Suprapubic skin (tissue), 4 donors: Measurements from ENCODE around the gene CRB1.

Source experiments
- CTCF ChIP-seq, 2 donors: fragments of 200-600 bp in 1 of 2; fragments of 450-650 bp in 1 of 2; sonication (generic) in 1 of 2; IDR thresholded peaks; one replicate each; pipeline ENCODE4 v1.5.1; 2016 to 2019; ENCODE audit warnings: antibody characterized with exemption in 2 of 2, mild to moderate bottlenecking in 1 of 2, moderate library complexity in 1 of 2
- EP300 ChIP-seq: sonication (generic); formaldehyde crosslinking; IDR thresholded peaks from one replicate; pipeline ENCODE4 v1.6.1; 2017; ENCODE audit warnings: antibody characterized with exemption
- POLR2A ChIP-seq, 2 donors: fragments of 450-650 bp; IDR thresholded peaks; one replicate each; pipeline ENCODE4 v1.6.1; 2017; ENCODE audit warnings: antibody characterized with exemption in 2 of 2, mild to moderate bottlenecking in 2 of 2, moderate library complexity in 2 of 2
- POLR2AphosphoS5 ChIP-seq, 3 donors: sonication (generic); formaldehyde crosslinking; IDR thresholded peaks; one replicate each; pipeline ENCODE4 v1.6.1; 2017; ENCODE audit warnings: antibody characterized with exemption in 3 of 3

- TF ChIP-seq POLR2A (IDR thresholded peaks at IDR 0.05) (no peak), CTCF (IDR thresholded peaks at IDR 0.05) (no peak), POLR2AphosphoS5 (IDR thresholded peaks at IDR 0.05) (no peak), EP300 (no peak)
Measured at GRCh38 chr1:197467881-197468280, 199.8 kb downstream of the CRB1 start.
